ENCODE results near the gene OR52A5. TPM values are rescaled to one million over a fixed set of nuclear protein-coding genes. Genes with fewer than 3 reads are reported as not detected.
"Not testable (repeated sequence)": the region's sequence is repeated elsewhere in the genome, so short reads cannot be mapped to it uniquely, and the experiment has no call there.

The OR52A5 gene
- not detected for total RNA-seq

DNA sequence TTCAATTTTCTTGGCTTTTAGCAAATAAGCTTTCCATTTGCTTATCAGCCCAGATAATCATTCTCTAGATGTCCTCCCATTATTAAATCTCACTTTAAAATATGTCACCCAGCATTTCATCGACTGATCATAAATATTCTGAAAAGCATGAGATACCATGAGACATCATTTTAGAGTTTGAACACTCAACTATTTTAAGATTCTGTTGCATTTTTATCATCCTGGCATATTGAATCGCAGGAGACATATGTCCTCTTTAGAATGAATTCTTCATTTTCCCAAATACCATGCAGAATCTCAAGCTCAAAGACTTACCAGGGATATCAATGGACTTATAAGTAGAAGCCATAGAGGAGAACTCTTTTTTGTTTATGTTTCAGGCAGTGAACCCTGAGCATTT, at the start of gene OR52A5:
Gene OR52A5 (minus strand): TSS at position 361 of the 400 bp plus-strand sequence. CDS start 5,714 bp downstream, outside the sequence.
- DNase-seq = no peak

DNA sequence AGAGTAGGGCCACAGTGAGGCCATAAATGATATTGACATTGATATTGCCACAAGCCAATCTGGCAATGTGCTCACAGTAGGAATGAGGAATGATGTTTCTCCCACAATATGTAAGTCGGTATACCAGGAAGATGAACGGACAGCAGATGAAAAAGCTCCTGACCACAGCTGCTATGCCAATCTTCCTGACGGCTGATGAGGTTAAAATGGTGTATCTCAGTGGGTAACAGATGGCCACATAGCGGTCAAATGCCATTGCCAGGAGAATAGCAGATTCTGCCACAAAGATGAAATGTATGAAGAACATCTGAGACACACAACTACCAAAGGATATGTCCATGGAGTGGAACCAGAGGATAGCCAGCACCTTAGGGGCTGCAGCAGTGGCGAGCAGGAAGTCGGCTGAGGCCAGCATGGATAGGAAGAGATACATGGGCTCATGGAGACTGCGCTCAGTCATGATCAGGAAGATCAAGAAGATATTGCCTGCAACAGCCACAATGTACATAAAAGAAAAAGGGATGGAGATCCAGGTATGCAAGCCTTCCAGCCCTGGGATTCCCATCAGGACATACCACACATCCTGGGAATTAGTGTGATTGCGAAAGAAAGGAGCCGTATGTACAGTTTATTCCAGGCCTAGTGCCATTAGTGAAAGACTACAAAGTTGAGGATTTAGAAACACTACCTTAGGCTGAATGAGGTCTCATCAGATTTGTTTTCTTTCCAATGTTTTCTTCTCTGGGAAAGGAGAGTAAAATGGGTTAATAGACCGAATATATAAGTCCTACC, 40.1 kb upstream of the OR52A5 start:
- DNase-seq = no peak

DNA sequence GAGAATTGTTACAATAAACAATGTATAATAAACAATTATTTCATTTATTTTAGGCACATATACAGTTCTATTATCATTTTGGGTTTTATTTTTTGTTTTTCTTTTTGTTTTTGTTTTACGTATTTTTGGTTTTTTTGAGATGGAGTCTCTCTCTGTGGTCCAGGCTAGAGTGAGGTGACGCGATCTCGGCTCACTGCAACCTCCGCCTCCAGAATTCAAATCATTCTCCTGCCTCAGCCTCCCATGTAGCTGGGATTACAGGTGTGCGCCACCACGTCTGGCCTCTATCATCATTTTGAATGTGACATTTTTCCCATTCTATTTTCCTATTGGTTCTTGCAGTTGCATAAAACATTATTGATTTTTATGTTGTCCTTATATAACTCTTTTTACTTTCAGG, 36.8 kb upstream of the OR52A5 start:
- DNase-seq = no peak

DNA sequence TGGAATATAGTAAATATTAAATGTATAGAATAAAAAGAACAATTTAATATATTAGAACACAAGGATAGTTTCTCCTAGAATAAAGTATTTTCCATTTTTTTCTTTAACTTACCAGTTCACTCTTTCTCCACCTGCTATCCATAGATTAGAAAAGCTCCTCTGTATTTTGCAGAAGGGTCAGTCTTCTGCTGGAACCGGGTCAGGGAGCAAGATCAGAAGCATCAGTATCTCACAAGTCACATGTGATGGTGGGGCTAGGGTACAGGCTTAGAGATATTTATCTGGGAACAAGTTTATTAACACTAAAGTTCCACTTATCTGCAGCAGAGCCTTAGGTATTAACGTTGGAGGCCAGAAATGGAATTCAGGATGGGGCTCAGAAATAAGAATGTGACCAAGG, 33.7 kb upstream of the OR52A5 start:
- no peak for DNase-seq

DNA sequence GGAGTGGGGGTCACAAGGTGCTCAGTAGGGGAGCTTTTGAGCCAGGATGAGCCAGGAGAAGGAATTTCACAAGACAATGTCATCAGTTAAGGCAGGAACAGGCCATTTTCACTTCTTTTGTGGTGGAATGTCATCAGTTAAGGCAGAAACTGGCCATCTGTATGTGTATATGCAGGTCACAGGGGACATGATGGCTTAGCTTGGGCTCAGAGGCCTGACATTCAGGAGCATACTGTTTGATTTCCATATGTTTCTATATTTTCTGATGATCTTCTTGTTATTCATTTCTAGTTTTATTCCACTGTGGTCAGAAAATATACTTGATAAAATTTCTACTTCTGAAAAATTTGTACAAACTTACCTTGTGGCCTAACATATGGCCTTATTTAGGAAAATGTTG, 27.7 kb upstream of the OR52A5 start:
- DNase-seq = not testable (repeated sequence)

DNA sequence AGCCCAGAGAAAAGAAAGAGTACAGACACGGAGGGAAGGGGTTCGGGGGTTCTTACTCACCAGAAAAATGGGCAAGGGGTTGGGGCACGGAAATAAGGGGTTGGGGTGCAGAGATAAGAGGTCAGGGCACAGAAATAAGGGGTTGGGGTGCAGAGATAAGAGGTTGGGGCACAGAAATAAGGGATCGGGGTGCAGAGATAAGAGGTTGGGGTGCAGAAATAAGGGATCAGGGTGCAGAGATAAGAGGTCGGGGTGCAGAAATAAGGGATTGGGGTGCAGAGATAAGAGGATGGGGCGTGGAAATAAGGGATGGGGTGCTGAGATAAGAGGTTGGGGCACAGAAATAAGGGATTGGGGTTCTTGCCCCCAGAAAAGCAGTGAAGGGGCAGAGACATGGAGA, 26.7 kb upstream of the OR52A5 start:
- not testable (repeated sequence) for DNase-seq

DNA sequence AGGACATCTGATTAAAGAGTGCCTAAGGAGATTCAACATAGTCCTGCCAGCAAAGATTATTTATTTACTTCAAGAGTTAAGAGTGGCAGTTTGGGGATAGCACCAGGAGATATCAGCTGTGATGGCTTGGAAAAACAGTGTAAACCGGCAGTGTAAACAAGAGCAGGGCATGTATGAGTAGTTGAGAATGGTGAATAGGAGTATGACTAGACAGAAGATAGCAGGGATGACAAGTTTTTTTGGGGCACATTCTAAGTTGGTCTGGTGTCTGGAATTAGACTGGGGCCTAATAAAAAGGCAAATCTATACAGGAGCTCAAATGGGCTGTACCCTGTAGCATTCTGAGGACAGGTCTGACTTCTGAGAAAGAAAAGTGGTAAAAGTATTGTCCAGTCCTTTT, 22.9 kb upstream of the OR52A5 start:
- not testable (repeated sequence) for DNase-seq

DNA sequence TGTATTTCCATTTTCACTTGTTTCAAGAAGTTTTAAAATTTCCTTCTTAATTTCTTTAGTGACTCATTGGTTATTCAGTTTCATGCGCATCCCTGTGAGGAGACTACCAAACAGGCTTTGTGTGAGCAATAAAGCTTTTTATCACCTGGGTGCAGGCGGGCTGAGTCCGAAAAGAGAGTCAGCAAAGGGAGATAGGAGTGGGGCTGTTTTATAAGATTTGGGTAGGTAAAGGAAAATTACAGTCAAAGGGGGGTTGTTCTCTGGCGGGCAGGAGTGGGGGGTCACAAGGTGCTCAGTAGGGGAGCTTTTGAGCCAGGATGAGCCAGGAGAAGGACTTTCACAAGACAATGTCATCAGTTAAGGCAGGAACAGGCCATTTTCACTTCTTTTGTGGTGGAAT, 22.1 kb upstream of the OR52A5 start:
- DNase-seq = not testable (repeated sequence)

DNA sequence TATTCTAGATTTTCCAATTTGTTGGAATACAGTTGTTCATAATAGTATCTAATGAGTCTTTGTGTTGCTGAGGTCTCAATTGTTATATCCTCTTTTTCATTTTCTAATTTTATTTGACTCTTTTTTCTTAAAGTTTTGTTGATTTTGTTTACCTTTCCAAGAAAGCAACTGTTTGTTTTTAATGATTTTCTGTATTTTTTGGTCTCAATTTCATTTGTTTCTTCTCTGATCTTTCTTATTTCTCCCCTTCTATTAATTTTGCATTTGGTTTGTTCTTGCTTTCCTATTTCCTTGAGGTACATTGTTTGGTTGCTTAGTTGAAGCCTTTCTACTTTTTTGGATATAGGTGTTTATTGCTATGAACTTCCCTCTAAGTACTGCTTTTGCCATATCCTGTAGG, 21.6 kb upstream of the OR52A5 start:
- no peak for DNase-seq

DNA sequence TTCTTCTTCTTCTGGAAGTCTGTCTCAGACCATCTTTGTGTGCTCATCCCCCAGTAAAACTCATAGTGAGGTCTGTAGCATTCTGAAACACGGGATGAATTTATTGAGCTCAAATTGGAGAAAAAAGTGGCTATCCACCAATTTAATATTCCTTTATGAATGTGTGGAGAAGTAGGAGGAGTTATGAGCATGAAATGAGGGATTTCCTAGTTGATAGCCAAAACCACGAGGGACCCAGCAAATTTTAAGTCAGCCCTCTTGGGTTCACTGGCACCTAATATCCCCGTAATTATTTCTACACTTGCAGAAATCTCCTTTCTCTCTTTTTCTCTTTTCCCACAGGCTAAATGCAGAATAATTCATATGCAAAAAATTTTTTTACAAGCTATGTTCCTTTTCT, 16.5 kb upstream of the OR52A5 start, which contains the start of gene OR52A1:
Gene OR52A1 (minus strand): TSS at position 101 of the 400 bp plus-strand sequence. CDS start 2,388 bp downstream, outside the sequence.
- DNase-seq = no peak

DNA sequence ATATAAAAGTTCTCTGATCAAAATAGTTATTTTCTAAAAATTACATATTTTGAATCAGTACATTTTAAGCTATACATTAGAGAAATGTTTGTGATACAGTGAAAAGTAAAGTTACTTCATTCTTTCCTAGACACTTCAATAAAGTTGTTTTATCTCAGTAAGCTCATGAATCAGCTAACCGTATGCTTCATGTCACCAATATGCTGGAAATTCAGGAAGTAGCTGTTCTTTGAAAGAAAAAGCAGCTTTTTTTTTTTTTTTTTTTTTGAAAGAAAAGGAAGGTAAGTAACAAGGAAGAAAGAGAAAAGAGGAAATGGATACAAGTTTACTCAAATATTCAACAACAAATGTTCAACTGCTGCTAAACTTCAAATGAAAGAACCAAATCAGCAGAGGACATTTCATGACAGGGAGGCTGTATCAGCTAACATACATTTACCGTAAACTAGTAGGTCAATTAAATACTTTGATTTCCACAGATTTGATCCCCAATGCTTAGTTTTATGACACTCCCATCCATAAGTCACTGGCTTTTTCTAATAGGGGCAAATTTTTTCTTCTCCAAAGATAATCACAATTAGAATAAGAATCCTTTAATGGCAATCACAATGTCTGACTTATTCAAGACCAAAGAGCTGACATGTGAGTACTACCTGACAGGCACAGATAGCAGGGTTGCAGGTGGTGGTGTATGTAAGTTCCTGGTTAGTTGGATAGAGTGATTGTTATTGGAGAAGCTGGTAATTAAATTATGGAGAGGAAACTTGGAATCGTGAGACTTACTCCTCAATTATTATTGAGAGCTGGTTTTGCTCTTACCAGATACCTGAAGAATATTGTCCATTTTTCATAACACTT, 15.6 kb upstream of the OR52A5 start:
- DNase-seq = no peak

DNA sequence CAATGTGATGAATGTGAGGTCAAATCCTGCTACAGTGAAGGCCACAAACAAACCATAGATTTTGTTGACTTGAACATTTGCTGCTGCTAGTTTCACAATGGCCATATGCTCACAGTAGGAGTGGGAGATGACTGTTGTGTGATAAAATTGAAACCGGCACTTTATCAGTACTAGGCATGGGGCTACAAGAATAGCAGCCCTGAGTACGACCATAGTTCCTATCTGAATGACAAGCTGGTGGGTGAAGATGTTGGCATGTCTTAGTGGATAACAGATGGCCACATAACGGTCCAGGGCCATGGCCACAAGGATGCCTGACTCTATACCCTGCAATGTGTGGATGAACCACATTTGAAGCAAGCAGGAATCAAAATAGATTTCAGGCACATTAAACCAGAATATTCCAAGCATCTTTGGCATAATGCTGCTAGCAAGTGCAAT, 13.6 kb upstream of the OR52A5 start:
- no peak for DNase-seq

DNA sequence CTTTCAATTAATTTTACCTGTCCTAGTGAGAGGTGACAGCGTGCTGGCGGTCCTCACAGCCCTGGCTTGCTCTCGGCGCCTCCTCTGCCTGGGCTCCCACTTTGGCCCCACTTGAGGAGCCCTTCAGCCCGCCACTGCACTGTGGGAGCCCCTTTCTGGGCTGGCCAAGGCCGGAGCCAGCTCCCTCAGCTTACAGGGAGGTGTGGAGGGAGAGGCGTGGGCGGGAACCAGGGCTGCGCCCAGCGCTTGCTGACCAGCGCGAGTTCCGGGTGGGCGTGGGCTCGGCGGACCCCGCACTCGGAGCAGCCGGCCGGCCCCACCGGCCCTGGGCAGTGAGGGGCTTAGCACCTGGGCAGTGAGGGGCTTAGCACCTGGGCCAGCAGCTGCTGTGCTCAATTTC, 6.0 kb upstream of the OR52A5 start:
- not testable (repeated sequence) for DNase-seq

DNA sequence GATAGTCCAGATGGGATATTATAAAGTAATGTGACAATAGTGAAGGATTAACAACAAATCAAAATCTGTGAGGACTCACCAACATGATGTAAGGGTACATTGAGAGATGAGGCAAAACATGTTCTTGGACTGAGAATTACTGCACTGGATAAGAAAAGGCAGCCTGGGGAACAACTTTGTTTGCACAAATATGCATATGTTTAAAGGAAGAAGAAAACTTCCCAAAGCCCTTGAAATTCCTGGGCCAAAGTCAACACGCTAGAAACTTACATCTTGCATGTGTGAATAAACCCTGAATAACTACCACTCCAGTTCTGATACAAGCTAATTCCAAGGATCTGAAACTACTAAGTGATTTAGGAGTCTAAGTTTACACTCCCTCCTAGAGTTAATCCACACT, 1.1 kb downstream of the OR52A5 start:
- DNase-seq = no peak

DNA sequence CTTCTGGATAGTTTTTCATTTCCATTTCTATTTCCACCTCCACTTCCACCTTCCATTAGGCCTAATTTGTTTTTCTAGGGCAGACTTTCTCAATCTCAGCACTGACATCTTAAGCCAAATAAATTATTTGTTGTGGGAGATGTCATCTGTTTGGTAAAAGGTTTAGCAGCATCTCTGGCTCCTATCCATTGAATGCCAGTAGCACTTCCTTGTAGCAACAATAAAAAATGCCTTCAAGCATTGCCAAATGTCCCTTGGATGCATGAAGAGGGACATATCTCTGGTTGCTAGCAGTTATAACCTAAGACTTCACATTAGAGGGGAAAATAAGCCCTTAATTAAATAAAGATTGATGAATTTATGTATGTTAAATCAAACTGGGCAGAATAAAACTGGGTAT, 1.9 kb downstream of the OR52A5 start:
- DNase-seq = no peak

DNA sequence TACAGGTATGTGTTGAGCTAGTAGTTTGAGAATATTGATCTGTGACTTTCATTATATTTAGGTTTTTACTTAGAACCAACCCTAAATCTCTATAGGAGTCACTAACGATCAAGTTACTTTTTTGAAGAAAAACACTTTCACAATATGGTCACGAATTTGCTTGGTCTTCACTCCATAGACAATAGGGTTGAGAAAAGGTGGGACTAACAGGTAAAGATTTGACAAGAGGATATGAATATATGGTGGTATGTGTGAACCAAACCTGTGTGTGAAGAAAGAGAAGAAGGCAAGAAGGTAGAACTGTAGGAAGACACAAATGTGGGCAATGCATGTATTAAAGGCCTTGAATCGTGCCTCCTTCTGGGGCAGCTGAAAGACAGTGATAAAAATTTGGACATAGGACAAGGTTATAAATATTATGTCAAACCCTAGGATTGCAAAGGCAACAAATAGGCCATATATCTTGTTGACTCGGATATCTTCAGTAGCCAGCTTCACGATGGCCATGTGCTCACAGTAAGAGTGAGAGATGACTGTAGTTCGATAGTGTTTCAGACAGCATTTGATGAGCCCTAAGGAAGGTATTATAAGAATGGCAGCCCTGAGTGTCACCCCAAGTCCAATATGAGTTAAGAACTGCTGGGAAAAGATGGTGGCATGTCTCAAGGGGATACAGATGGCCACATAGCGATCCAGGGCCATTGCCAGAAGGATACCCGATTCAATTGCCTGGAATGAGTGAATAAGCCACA, 6.4 kb downstream of the OR52A5 start:
- no peak for DNase-seq

DNA sequence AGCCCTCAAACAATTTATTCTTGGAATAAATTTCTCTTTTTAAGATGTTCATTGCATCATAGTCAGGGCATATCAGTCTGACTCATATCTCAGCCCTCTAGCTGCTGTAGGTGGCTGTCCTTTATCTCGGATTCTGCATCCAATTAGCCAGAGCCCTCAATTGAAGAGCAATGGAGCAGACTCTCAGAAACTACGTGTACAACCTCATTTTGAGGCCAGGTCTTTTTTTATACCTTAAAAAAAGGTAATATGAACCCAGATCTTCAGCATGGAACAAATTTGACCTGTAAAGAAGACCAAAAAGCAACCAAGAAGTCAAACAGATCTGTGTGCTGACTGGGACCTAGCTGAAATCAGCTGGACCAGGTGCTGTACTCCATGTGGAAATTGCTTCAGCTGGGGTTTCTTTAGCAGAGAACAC, 8.7 kb downstream of the OR52A5 start:
- no peak for DNase-seq

DNA sequence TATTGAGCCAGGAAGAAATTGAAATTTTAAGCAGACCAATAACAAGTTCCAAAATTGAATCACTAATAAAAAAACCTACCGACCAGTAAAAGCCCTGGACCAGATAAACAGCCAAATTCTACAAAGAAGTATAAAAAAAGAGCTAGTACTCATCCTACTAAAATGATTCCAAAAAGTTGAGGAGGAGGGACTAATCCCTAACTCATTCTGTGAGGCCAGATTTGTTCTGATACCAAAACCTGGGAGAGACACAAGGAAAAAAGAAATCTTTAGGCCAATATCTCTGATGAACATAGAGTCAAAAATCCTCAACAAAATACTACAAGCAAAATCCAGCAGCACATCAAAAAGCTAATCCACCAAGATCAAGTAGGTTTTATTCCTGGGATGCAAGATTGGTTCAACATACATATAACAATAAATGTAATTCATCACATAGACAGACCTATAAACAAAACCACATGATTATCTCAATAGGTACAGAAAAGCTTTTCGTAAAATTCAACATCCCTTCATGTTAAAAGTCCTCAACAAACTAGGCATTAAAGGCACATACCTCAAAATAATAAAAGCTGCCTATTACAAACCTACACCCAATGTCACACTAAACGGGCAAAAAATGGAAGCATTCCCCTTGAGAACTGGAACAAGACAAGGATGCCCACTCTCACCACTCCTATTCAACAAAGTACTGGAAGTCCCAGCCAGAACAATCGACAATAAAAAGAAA, 13.1 kb downstream of the OR52A5 start:
- DNase-seq = no peak

DNA sequence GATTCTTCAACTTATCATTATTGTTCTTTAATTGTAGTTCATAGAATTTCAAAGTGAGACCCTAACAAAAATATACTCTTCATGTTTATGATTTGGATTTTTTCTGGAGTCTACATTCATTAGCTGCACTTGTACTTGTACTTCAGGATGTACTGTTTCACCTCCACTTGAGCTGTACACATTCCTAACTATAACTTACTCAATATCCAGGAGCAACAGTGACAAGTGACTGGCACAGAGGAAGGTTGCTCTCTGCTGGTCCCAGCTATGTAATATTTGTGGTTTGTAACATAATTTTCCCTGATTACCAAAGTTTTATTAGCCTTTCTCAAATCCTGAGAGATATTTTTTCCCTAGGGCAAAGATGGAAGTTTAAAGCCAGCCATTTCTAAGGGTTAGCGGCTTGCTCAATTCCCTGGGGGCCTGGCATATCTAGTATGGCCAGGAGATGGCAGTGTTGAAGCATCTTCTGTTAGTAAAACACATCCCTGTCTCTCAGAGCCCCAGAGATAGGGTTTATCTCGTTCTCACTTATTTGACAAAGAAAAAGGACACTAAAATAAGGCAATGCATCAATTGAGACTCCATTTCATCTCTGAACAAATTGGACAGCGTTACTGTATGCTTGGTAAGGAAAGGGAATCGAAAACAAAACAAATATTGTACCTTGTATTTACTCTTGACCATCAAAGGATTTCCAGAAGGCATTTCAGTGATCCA, 14.2 kb downstream of the OR52A5 start:
- peak; percentile 20 for DNase-seq

DNA sequence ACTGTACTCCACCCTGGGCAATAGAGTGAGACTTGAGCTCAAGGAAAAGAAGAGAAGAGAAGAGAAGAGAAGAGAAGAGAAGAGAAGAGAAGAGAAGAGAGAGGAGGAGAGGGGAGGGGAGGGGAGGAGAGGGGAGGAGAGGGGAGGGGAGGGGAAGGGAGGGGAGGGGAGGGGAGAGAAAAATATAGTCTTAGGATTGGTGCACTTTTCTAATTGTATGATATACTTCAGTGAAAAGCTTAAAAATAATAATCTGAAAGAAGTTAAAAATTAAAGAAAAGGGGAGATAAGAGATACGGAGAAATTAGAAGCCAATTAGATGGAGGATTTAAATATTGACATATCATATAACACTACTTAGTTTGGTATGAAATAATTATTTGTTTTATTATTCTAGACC, 19.3 kb downstream of the OR52A5 start:
- DNase-seq = no peak

DNA sequence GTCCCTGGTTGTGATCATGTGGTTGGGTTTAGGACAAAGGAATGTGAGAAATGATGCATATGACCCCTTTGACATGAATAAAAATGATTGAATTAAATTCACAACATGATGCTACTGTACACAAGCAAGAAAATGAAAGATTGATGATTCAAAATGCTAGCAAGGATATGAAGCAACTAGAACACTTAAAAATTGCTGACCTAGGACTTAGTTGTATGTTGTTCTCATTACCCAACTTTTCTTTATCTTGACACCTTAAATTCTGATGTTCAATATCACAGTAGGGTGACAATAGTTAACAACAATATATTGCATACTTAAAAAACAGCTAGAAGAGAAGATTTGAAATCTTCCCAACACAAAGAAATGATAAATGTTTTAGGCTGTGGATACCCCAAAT, 20.6 kb downstream of the OR52A5 start:
- no peak for DNase-seq

All from occipital lobe (tissue), 2 donors.